Liver (tissue), 3 donors: ENCODE results near the gene TP53I3.

Experiments used
- ATF3 ChIP-seq: IDR thresholded peaks from 2 replicates; pipeline ENCODE4 v1.6.1; 2016; ENCODE audit warnings: antibody characterized with exemption
- CTCF ChIP-seq: fragments of 150-350 bp; IDR thresholded peaks from 2 replicates; pipeline ENCODE4 v1.5.1; 2017; ENCODE audit warnings: improper control_type of control experiment, low read depth, low read length; ENCODE audit not compliant: missing input control
- EGR1 ChIP-seq, 2 donors: IDR thresholded peaks; 2 replicates each; pipeline ENCODE4 v1.6.1; 2016 to 2018; ENCODE audit warnings: antibody characterized with exemption in 2 of 2, low read depth in 2 of 2
- FOXA1 ChIP-seq: IDR thresholded peaks from 2 replicates; pipeline ENCODE4 v1.6.1; 2016; ENCODE audit warnings: antibody characterized with exemption
- GABPA ChIP-seq, 2 donors: IDR thresholded peaks in 1 of 2; conservative IDR thresholded peaks in 1 of 2; 2 replicates each; pipeline ENCODE4 v1.6.1; 2016; ENCODE audit warnings: antibody characterized with exemption in 2 of 2, mild to moderate bottlenecking in 1 of 2, moderate library complexity in 1 of 2
- JUND ChIP-seq, 2 donors: IDR thresholded peaks; 2 replicates each; pipeline ENCODE4 v1.6.1; 2016; ENCODE audit warnings: antibody characterized with exemption in 2 of 2
- NR2F2 ChIP-seq: IDR thresholded peaks from 2 replicates; pipeline ENCODE4 v1.6.1; 2016; ENCODE audit warnings: antibody characterized with exemption
- RAD21 ChIP-seq, 2 donors: IDR thresholded peaks; 2 replicates each; pipeline ENCODE4 v1.6.1; 2016; ENCODE audit warnings: antibody characterized with exemption in 2 of 2, mild to moderate bottlenecking in 2 of 2
- REST ChIP-seq: IDR thresholded peaks from 2 replicates; pipeline ENCODE4 v1.6.1; 2016; ENCODE audit warnings: antibody characterized with exemption, mild to moderate bottlenecking
- RXRA ChIP-seq, 2 donors: IDR thresholded peaks; 2 replicates each; pipeline ENCODE4 v1.6.1; 2017 to 2018; ENCODE audit warnings: antibody characterized with exemption in 2 of 2, mild to moderate bottlenecking in 1 of 2
- SP1 ChIP-seq: IDR thresholded peaks from 2 replicates; pipeline ENCODE4 v1.6.1; 2018; ENCODE audit warnings: antibody characterized with exemption, mild to moderate bottlenecking
- TAF1 ChIP-seq: conservative IDR thresholded peaks from 2 replicates; pipeline ENCODE4 v1.6.1; 2016; ENCODE audit warnings: antibody characterized with exemption, mild to moderate bottlenecking
- ZBTB33 ChIP-seq: IDR thresholded peaks from 2 replicates; pipeline ENCODE4 v1.6.1; 2016; ENCODE audit warnings: antibody characterized with exemption
- donor health status: healthy.
- donor health status: healthy.

- TF ChIP-seq CTCF = no peak
- no peak for TF ChIP-seq NR2F2
- TF ChIP-seq JUND (IDR thresholded peaks at IDR 0.05) = no peak
- TF ChIP-seq TAF1 = no peak
- no peak for TF ChIP-seq EGR1 (IDR thresholded peaks at IDR 0.05; ENCODE audit: low read depth in 2 of 2)
- no peak for TF ChIP-seq GABPA (IDR thresholded peaks at IDR 0.05 in 1 of 2, conservative IDR thresholded peaks at IDR 0.05 in 1 of 2)
- TF ChIP-seq RAD21 (IDR thresholded peaks at IDR 0.05) = no peak
- TF ChIP-seq RXRA (IDR thresholded peaks at IDR 0.05) = no peak
- no peak for TF ChIP-seq REST
- TF ChIP-seq SP1 = no peak
- no peak for TF ChIP-seq ZBTB33
- no peak for TF ChIP-seq FOXA1
- no peak for TF ChIP-seq ATF3
Observed at GRCh38 chr2:24050041-24050979, 34.3 kb downstream of the TP53I3 start.
